GM12801 (cell line): ENCODE results near the gene MYO9B.

Experiments
- TF ChIP-seq, protein P1 (sequence below): IDR thresholded peaks from one replicate; pipeline ENCODE4 v1.5.1; 2011; ENCODE audit warnings: control low read depth; ENCODE audit not compliant: insufficient read length; ENCODE audit errors: extremely low read depth

The MYO9B gene

GRCh38 chr19:17123041-17123440, 47.5 kb downstream of the MYO9B start:
- TF ChIP-seq, protein P1, sequence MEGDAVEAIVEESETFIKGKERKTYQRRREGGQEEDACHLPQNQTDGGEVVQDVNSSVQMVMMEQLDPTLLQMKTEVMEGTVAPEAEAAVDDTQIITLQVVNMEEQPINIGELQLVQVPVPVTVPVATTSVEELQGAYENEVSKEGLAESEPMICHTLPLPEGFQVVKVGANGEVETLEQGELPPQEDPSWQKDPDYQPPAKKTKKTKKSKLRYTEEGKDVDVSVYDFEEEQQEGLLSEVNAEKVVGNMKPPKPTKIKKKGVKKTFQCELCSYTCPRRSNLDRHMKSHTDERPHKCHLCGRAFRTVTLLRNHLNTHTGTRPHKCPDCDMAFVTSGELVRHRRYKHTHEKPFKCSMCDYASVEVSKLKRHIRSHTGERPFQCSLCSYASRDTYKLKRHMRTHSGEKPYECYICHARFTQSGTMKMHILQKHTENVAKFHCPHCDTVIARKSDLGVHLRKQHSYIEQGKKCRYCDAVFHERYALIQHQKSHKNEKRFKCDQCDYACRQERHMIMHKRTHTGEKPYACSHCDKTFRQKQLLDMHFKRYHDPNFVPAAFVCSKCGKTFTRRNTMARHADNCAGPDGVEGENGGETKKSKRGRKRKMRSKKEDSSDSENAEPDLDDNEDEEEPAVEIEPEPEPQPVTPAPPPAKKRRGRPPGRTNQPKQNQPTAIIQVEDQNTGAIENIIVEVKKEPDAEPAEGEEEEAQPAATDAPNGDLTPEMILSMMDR: no peak

DNA sequence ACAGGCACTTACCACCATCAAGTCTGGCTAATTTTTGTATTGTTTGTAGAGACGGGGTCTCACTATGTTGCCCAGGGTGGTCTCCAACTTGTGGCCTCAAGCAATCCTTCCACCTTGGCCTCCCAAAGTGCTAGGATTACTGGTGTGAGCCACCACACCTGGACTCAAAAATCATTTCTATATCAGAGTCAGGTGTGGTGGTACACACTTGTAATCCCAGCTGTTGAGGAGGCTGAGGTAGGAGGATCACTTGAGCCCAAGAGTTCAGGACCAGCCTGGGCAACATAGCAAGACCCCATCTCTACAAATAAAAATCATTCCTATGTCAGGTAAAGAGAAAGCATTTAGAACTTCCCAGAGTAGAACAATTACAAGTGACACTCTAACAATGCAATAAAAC, 48.4 kb downstream of the MYO9B start:
- TF ChIP-seq, protein P1: no peak

DNA sequence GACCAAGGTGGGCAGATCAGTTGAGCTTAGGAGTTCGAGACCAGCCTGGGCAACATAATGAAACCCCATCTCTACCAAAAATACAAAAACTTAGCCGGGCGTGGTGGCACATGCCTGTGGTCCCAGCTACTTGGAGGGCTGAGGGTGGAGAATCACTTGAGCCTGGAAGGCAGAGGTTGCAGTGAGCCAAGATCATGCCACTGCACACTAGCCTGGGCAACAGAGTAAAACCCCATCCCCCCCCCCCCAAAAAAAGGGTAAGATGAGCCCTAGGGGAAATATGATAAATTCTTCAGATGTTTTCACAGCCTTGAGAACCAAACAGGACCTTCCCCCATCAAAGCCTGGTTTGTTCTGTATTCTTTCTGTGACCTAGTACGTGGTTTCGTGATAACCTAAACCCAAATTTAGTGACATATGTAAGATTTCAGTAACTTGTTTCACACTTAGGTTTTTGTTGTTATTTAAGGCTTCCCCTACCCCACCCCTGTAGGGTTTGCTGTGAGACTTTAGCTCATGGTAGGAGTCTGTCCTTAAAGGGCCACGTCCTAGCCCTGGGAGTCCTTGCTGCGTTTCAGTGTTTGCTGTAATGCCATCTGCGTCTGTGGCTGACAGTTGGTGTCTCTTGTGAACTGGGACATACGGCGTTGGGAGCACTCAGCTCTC, 49.6 kb downstream of the MYO9B start:
- TF ChIP-seq, protein P1: no peak

- TF ChIP-seq, protein P1: no peak
Measured at GRCh38 chr19:17125728-17126677, 50.4 kb downstream of the MYO9B start.

DNA sequence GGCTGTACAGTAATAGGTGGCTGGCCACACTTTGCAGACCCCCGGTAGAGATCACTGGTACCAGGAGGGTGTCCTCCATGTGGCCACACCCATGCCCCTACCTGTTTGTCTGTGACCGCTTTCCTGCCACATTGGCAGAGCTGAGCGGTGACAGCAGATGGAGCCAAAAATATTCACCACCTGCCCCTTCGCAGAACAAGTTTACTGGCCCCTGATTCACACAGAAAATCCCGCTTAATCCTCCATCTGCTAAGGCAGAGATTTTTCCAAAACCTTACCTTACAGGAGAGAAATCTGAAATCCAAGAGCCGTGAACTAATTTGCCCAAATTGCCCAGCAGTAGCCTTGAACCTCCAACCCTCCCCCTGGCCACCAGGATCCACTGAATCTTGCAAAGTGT, 52.1 kb downstream of the MYO9B start:
- TF ChIP-seq, protein P1: no peak

- TF ChIP-seq, protein P1: no peak
Measured at GRCh38 chr19:17128403-17128802, 52.8 kb downstream of the MYO9B start.

DNA sequence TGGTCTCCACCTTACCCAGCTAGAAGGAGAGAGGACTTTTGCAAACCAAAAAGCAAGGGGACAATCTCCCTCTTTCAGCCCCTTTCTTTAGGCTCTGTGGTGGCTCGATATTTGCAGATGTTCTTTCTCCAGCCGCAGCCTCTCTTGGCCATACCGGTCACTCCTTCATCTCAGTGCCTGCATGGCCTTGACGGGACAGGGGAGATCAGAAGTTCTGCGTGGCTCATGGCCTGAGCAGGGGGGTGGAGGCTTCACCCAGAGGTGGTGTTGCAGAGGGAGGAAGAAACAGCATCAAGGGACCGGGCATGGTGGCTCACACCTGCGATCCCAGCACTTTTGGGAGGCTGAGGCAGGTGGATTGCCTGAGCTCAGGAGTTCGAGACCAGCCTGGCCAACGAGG, 53.2 kb downstream of the MYO9B start:
- TF ChIP-seq, protein P1: no peak
